NCI-H2227 (cell line): ENCODE data around the gene CT47B1.
"Not testable (repeated sequence)": the region's sequence is repeated elsewhere in the genome, so short reads cannot be mapped to it uniquely, and the experiment has no call there.

ENCODE experiments used
- DNase-seq: peaks from one replicate; lab custom pipeline; 2025; ENCODE audit not compliant: unreplicated experiment; lab: John Stamatoyannopoulos, UW

The CT47B1 gene

DNA sequence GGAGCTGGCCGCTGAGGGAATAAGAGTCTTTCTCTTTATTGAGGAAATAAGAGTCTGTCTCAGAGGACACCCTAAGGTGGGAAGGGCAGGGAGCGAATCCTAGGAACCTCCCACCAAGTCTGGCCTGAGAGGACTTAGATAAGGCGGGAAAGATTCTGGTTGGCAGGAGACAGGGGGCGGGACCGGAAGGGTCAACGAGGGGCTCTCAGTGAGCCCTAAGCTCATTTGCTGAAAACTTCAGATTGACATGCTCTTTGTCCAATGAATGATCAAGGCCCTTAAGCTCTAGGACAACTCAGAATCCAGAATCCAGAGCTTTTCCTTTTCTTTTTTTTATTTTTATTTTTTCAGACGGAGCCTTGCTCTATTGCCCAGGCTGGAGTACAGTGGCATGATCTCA, at the start of gene CT47B1:
Gene CT47B1, minus strand, starts transcription at position 101 of the 400 bp plus-strand sequence. CDS start 196 bp downstream, outside the sequence.
- DNase-seq = not testable (repeated sequence)

DNA sequence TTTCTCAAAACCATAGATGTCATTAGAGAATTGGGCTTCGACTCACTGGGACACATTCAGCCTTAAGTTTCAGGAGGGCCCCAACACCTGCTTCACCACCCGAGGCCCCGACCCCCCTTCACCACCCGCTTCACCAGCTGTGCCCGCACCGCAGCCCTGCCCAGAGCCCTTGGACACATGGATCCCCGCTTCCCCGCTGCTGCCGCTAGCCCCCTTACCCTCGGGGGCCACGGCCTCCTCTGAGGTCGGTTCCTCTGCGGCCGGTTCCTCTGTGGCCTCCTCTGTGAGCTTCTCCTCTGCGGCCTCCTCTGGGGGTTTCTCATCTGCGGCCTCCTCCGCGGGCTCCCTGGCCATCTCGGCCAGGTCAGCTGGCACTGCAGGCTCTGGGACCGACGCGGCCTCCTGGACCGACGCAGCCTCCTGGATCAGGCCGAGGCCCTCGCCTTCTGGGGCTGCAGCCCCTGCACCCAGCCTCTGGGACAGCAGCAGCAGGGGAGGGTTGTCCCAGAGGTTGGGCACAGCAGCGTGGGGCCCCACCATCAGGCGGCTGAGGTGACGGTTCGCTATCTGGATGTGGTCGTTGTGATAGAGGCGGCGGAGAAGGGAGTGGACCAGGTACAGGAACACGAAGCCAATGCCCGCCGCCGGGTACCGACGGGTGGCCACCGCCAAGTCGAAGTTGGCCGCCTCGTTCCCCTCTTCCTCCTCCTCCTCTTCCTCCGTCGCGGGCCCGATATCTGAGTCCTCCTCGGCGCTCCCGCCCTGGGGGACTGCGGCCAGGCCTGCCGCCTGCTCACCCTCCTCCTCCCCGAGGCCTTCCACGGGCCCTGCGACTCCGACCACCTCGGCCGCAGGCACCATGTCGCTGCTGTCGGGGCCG, 748 bp downstream of the CT47B1 start:
- no peak for DNase-seq

- DNase-seq = no peak
Measured at GRCh38 chrX:120857240-120857639, 18.4 kb downstream of the CT47B1 start.

DNA sequence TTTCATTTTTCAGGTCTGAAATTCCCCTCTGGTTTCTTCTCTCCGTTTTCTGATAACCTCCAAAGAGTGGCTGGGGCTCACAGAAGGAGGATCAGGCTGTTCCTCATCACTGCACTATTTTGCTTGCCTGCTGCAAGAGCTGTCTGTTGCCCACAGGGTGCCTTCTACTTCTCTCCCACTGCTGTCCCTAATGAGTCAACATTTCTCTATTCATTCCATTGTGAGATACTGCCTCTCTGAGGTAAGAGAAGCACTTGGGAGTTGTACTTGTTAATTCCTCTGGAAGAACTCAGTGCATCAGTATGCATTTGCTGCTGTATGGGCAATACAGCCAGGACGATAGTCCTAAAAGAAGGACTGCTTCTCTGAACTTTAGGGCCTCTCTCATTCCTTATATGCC, 34.8 kb downstream of the CT47B1 start:
- no peak for DNase-seq

- no peak for DNase-seq
Measured at GRCh38 chrX:120839491-120839890, 36.2 kb downstream of the CT47B1 start.

GRCh38 chrX:120827213-120827612, 48.5 kb downstream of the CT47B1 start:
- not testable (repeated sequence) for DNase-seq

GRCh38 chrX:120825146-120825545, 50.5 kb downstream of the CT47B1 start:
- DNase-seq = no peak

- DNase-seq = no peak
Measured at GRCh38 chrX:120824021-120824420, 51.6 kb downstream of the CT47B1 start.

GRCh38 chrX:120823556-120823955, 52.1 kb downstream of the CT47B1 start:
- no peak for DNase-seq
